GM19397 (cell line): Measurements from ENCODE around the gene FNDC3B.

Experiments used
- ATAC-seq: cut with Tn5 transposase; IDR thresholded peaks from one replicate; pipeline ENCODE4 v1.9.1; 2021; ENCODE audit warnings: mild to moderate bottlenecking, moderate library complexity; ENCODE audit not compliant: unreplicated experiment

FNDC3B gene

GRCh38 chr3:172111163-172111562 lies 71.8 kb downstream of the FNDC3B start:
- ATAC-seq = no peak

GRCh38 chr3:172112078-172112733 lies 72.8 kb downstream of the FNDC3B start:
- no peak for ATAC-seq

- ATAC-seq = no peak
These were observed 73.3 kb downstream of the FNDC3B start for GRCh38 chr3:172112734-172113120.

GRCh38 chr3:172113710-172114109 lies 74.3 kb downstream of the FNDC3B start:
- no peak for ATAC-seq

GRCh38 chr3:172115059-172115458 lies 75.7 kb downstream of the FNDC3B start:
- no peak for ATAC-seq

GRCh38 chr3:172115787-172116186 lies 76.4 kb downstream of the FNDC3B start:
- no peak for ATAC-seq

GRCh38 chr3:172118019-172118418 lies 78.6 kb downstream of the FNDC3B start:
- ATAC-seq = no peak

- ATAC-seq = no peak
These were observed 80.0 kb downstream of the FNDC3B start for GRCh38 chr3:172119266-172119969.

GRCh38 chr3:172120912-172121311 lies 81.5 kb downstream of the FNDC3B start:
- no peak for ATAC-seq

- no peak for ATAC-seq
These were observed 82.6 kb downstream of the FNDC3B start for GRCh38 chr3:172121981-172122380.

GRCh38 chr3:172124271-172124670 lies 84.9 kb downstream of the FNDC3B start:
- no peak for ATAC-seq

- ATAC-seq = no peak
These were observed 85.7 kb downstream of the FNDC3B start for GRCh38 chr3:172125053-172125452.

GRCh38 chr3:172125963-172126457 lies 86.6 kb downstream of the FNDC3B start:
- no peak for ATAC-seq

- no peak for ATAC-seq
These were observed 87.4 kb downstream of the FNDC3B start for GRCh38 chr3:172126741-172127140.

- no peak for ATAC-seq
These were observed 87.8 kb downstream of the FNDC3B start for GRCh38 chr3:172127141-172127540.

- ATAC-seq = no peak
These were observed 88.7 kb downstream of the FNDC3B start for GRCh38 chr3:172127929-172128580.

GRCh38 chr3:172128858-172129257 lies 89.5 kb downstream of the FNDC3B start:
- no peak for ATAC-seq

- ATAC-seq = no peak
These were observed 90.1 kb downstream of the FNDC3B start for GRCh38 chr3:172129498-172129849.

GRCh38 chr3:172129850-172130716 lies 90.7 kb downstream of the FNDC3B start:
- ATAC-seq = no peak

GRCh38 chr3:172130717-172131050 lies 91.3 kb downstream of the FNDC3B start:
- ATAC-seq = no peak

GRCh38 chr3:172131746-172132145 lies 92.4 kb downstream of the FNDC3B start:
- ATAC-seq = no peak
